DOHH2 (cell line): ENCODE results near the gene MADD.

Source experiments
- EZH2phosphoT487 ChIP-seq: fragments of 200-600 bp; sonication (generic); IDR thresholded peaks from 2 replicates; pipeline ENCODE4 v1.6.1; 2017; ENCODE audit warnings: borderline replicate concordance, mild to moderate bottlenecking, antibody characterized with exemption, low read length, moderate library complexity, mixed read lengths
- TF ChIP-seq, protein P1 (sequence below): fragments of 200-600 bp; sonication (generic); IDR thresholded peaks from one replicate; pipeline ENCODE4 v1.5.1; 2014; ENCODE audit warnings: antibody characterized with exemption, mild to moderate bottlenecking, low read depth, low read length; ENCODE audit not compliant: poor library complexity, severe bottlenecking

DNA sequence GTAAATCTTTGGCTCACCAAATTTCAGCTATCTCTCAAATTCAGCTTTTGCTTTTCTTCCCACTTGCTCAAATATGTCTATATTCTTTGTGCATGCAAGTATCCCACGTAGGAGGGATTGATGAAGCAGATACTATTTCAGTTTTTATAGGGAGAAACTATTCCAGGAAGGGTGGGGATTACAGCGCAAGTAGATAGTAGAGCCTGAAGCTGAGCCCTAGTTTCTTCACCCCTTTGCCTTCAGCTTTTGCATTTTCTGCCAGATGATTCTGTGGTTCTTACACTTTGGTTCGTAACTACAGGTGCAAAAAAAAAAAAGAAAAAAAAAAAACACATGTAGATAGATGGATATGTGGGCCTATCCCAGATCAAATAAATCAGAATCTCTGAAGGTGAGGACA, 18.2 kb upstream of the MADD start:
- TF ChIP-seq, protein P1, sequence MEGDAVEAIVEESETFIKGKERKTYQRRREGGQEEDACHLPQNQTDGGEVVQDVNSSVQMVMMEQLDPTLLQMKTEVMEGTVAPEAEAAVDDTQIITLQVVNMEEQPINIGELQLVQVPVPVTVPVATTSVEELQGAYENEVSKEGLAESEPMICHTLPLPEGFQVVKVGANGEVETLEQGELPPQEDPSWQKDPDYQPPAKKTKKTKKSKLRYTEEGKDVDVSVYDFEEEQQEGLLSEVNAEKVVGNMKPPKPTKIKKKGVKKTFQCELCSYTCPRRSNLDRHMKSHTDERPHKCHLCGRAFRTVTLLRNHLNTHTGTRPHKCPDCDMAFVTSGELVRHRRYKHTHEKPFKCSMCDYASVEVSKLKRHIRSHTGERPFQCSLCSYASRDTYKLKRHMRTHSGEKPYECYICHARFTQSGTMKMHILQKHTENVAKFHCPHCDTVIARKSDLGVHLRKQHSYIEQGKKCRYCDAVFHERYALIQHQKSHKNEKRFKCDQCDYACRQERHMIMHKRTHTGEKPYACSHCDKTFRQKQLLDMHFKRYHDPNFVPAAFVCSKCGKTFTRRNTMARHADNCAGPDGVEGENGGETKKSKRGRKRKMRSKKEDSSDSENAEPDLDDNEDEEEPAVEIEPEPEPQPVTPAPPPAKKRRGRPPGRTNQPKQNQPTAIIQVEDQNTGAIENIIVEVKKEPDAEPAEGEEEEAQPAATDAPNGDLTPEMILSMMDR = no peak
- TF ChIP-seq EZH2phosphoT487 = no peak
